Embryonic facial prominence (tissue), 1 donor: ENCODE results near the gene HDAC4.

Source experiments
- DNase-seq: peaks from one replicate; pipeline ENCODE4 v3.0.0-alpha.2; 2016; ENCODE audit errors: extremely low spot score

HDAC4 gene

DNA sequence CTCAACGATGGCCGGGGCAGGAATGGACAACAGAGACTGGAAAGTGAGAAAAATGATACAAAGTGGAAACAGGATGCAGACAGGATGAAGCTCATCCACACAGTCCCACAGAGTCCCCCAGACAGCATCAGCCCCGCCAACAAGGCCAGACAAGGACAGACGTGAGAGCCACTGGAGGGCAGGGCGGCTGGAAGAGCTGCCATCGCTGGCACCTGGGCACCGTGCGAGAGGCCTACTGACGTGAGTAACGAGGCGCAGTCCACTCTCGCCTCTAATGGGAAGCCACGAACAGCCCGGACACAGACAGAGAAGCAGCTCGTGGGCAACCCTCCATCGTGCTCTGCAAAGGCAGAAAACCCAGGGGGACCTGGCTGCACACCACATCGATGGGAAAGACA, 17.1 kb downstream of the HDAC4 start:
- DNase-seq: no peak

DNA sequence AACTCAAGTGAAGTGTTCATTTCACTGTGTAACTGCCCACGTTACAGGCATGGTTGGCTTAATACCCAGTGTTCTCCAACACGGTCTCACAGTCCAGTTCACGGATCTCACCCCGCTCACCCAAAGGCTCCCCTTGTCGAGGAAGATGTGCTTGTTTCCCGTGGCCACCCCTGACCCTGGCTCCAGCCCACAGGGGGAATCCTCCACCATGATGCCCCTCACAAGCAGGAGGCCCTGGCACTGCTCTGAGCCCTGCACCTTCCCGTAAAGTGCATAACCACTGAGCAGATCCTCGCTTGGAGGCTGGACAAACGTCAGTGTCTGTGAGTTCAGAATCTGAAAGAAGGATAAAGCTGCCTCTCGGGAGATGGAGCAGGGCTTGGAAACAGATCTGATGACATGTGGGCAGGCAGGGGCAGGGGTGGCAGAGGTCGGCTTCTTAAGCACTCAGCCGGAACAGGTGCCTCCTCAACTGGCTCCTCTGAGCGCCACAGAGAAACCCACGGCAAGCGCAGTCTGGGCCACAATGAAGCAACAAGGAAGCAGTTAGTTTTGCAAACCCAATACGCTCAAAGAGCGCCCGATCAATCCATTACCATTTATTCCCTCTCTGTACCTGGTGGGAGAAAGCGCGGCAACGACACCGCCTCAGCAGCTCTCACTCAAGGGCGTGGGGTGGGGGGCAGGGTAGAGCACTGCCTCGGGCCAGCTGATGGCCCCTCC, 17.6 kb downstream of the HDAC4 start:
- no peak for DNase-seq

DNA sequence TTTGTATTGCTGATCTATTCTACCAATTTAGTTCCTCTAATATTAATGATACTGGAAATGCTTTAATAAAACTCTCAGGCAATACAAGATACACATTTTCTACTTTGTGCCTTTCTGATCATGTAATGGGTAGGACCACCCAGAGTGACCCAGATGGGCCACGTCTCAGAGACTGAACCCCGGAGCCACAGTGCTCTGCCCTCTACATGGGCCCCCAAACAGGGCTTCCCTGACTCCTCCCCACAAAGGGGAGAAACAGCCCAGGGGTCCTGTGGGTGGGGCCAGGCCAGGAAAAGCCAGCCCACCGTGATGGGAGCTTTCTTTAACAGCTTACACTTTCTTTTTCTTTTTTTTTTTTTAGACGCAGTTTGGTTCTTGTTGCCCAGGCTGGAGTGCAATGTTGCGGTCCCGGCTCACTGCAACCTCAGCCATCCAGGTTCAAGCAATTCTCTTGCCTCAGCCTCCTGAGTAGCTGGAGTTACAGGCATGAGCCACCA, 18.4 kb downstream of the HDAC4 start:
- DNase-seq: no peak

DNA sequence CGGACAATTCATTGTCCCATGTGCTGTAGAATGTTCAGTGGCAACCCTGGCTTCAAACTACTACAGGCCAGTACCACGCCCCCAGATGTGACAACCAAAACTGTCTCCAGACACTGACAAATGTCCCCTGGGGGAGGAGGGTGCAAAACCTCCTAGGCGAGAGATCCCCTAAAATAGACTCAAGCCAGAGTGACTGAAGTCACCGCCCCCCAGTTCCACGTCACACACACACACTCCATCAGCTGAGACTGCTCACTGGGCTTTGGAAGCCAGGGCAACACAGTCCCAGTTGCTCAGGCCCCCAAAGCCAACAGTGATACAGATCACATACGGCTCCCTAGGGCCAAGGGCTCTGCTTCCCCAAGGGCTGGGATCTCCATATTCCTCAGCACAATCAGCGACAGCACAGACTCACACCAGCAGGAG, 19.1 kb downstream of the HDAC4 start:
- no peak for DNase-seq

DNA sequence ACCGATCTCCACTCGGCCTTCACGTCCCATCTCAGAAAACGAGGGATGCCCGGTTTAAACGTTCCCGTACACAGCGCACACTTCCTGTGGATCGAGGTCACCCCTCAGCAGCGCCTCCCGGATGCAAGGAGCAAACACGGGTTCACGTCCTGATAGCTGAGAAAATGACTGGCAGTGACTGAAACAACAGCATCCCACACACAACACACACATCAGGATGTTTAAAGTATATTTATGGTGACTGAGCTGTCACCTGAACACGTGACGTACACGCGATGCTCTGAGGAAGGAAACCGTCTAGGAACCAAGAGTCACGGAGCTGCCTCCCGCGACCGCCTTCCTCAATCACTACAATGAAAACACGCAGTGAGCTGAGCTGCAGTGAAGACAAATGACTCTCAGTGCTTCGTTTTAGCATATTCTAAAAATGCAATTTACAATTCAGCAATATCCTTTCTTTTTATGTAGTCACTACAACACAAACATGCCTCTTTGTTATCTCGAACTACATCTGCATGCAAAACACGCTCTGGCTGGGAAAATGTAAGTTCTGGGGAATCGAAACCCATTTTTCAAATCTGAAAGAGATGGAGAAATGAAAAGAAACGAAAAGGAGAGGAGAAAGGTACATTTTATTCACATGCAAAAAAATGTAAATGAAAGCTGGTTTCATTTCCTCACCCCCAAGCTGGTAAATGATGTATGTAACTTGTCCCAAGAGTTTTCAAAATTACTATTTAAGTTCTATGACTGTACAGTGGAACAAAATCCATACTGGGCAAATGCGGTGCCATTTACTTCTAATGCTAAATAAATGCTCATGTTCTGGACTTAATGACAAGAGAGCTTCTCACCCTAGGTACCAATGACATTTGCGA, 19.8 kb downstream of the HDAC4 start:
- no peak for DNase-seq

DNA sequence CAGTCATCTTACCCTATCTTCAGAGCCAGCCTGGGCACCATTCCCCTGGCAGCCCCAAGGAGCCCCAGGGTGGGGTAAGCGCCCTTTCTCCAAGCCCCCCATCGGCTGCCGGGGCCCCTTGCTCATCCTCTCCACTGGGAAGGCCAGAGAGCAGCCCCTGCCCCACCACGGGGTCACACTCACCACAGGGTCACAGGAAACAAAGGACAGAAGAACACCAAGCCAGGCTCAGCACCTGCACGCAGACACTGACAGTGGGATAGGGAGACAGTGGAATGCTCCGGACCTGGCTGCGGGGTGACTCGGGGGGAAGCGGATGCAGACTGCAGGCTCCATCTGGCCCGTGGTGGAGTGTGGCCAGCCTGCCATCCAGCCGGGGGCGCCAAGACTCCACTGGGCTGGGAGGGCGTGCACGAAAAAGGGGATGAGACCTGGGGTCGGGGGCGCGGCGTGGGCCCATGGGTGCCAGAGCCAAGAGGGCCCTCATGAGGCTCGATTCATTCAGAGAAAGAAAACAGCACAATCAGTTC, 21.1 kb downstream of the HDAC4 start:
- DNase-seq: no peak

DNA sequence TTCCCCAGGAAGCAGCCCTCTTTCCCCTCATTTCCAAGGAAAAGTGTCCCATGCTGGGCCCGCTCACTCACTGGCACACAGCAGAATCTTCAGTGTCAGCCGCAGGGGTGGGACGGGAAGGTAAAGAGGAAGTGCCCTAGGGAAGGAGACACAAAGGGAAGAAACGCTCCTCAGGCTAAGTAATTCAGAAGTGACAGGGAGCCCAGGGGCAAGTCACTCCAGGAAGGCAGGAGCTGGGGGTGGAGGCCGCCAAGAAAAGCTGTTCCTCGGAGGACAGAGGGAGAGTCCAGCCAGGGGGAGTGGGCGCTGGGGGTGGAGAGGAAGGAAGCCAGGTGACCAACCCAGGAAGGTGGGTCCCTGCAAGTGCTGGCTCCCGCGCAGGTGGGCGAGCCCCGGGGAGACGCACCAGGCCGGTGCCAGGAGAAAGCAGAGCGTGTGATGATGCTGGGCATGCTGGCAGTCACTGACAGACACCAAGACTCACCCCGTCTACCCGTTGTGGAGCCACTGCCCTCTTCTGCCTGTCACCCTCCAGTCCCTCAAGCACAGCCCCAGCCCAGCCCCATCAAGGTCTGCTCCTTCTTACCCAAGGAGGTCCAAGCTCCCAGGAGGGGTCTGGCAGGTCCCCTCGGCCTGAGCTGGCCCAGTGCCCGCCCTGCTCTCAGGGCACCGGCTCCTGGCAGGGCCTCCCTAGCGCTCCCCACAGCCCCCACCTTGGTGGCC, 21.7 kb downstream of the HDAC4 start:
- no peak for DNase-seq

DNA sequence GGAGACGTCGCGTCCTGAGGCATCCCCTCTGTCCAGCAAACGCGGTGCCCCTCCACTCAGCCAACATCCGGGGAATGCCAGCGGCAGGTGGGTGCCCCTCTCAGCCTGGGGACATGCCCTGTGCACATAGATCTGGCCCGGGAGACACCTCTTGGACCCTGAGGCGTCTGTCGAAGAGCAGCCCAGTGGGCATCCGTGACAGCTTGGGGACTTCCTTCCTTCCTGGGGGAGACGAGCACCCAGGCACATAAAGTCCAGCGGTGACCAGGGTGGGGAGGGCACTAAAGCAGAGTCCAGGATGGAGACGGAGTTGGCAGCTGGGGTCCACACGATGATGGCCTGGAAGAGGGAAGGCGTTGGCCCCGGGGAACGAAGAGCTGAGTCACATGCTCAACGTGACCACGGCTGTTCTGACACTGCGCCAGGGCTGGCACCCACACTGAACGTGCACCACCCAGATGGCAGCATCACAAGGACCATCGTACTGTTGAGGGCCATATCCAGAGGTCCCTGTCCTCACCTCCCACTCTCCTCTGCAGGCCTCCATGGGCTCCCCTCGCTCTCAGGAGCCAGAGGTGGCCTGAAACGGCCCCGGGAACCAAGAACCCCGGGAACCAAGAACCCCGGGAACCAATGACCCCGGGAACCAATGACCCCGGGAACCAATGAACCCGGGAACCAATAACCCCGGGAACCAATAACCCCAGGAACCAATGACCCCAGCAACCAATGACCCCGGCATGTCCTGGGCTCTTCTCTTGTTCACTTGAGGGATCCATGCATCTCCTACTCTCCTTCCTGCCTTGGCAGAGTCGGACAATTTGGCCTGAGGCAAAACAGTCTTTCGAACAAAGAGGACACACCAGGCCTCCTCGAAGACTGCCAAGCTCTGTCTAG, 22.6 kb downstream of the HDAC4 start:
- no peak for DNase-seq

DNA sequence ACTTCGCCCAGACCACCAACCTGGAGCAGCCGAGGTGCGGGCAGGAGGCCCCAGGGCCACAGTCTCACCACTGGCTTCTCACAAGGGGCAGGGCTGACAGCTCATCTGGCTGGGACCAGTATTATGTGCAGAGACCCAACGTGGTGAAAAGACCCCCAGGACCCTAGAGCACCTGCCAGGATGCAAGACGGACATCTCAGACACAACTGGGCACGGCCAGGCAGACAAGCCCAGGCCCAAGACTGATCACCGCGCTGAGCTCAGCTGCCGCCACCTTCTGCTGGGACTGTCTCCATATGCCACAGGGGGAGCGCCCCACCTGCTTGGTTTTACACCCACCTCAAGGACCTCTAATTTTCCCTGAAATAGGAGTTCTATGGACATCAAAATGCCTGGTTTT, 23.2 kb downstream of the HDAC4 start:
- DNase-seq: no peak

DNA sequence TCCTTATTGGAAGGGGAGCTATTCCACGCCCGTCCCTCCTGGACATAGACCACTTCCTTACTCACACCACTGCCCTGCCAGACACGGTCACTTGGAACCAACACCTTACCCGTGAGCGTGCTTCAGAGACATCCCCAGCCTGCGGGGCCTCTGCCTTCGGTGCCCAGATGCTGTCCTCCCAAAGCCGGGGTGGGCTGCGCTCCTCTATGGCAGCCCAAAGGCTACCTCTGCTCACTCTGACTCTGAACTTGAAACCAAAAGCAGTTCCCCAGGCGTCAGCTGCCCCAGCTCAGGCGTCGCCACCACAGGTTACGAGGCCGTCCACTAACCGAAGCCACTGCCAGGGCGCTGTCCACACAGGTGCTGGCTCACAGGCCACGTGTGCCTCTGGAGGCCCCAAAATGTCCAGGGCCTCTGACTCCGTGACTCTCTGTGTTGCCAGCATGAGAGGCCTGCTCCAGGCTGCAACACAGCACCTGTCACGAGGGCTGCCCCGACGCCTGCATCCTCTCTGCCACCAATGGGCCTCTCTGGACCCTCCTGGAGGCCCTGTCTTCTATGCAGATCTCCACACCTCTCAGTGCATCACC, 23.8 kb downstream of the HDAC4 start:
- DNase-seq: no peak

DNA sequence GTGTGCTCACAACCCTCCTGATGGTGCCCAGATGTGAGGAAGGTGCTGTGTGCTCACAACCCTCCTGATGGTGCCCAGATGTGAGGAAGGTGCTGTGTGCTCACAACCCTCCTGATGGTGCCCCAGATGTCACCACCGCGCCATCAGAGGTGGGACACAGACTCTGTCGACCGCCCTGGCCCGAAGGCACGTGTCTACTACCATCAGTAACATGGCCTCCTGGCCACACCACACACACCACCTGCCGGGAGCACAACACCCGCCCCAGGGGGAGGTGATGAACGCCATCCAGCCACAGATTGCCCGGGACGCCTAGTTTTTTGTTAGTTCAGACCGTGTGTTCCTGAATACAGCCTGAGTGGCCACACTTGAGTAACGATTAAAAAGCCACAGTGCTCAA, 24.5 kb downstream of the HDAC4 start:
- no peak for DNase-seq

DNA sequence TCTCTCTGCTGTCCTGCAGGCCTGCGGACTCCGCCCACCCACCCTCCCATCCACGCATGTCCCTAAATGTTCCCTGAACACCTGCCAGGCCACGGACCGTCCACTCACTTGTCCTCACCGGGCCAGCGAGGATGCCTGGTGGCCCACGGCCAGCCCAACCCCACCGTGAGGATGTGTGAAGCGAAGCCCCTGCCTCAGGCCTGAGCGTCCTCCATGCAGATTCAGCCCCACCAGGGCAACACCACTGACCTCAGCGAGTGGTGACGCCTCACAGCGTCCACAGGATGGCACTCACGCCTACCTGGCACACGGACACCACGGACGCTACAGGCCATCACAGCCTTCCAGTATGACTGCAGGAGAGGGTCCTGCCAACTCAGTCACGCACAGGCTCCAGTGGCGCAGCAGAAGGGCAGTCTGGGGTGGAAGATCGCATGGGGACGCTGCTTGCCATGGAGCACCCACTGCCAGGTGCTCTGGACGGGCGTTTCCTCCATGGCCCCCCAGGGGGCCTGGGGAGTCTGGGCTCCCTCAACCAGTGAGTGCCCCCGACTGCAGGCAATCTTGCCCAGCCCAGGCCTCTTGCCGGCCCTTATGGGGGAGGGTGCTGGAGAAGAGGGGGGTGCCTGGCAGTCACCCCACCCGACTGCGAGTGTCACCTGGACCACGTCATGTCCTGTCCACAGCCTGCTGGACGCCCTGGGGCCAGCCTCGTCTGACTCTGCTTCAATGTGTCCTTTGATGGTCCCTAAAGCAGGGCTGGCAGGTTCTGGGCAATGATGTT, 25.4 kb downstream of the HDAC4 start:
- DNase-seq: no peak

DNA sequence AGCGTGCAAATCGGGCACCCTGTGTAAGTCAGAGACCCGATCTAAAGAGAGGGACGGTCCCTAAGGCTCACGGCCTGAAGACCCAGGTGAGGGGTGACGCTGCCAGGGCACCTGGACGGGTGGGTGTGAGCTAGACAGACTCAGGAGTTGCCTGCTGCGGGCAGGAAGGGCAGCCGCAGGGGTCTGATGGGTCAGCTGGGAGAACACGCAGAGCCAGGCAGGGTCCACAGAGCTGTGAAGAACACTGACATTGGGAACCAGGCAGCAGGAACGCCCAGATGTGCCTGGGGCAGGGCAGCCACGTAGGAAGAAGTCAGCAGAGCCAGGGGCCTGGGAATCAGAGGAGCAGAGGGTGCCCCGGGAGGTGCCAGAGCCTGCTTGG, 25.9 kb downstream of the HDAC4 start:
- no peak for DNase-seq

DNA sequence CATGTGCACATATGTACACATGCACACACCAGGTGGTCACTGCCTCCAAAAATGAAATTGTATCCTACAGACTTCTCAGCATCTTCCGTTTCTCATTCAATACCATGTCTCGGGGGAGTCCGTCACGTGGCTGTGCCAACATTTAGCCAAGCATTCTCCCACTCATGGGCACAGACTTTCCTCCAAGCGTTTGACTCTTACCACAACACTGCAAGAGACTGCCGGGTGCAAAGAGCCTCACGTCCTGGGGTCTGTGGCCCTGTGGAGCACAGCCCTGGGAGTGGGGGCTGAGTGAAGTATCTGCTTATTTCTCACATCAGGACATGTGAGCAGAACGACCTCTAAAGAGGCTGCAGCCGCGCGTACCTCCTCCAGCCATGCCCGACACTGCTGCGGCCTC, 28.0 kb downstream of the HDAC4 start:
- DNase-seq: no peak

DNA sequence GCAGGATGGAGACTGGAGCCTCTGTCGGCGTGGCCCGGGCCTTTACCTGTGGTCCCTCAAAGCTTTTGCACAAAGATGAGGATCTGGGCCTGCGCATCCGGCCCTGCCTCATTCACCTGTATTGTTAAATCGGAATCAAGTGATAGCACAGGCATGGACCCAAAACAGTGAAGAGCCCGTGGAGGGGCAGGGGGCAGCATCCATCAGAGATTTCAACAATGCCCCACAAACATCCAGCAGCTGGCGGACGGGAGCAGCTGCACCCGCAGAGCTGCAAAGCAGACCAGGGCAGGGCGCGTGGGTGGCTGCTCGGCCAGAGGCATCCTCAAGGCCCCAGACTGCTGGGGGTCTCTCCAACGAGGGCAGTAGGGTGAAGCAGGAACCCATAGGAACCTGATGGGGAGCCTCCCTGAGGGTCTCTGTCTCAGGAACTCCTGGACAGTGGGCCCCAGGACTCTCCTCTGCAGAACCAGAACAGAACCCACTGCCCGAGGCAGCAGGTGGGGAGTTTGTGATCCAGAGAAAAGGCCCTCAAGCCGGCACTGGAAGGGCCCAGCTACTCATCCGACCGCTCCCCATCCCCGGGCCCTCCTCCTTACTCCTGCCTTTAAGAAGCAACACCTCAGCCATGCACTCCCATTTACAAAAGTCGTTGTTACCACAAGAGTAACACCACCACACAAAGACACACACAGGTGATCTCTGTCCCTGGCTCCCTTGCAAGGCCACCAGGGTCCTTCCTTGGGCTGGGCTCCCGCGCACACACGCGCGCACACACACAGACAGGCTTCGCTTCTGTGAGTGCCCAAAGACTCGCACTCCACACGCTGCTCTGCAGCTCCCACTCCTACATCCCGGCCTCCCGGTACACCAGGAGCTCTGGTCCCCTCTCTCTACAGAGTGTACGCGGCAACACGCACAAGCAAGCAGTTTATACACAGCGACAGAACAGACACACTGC, 28.8 kb downstream of the HDAC4 start:
- no peak for DNase-seq

DNA sequence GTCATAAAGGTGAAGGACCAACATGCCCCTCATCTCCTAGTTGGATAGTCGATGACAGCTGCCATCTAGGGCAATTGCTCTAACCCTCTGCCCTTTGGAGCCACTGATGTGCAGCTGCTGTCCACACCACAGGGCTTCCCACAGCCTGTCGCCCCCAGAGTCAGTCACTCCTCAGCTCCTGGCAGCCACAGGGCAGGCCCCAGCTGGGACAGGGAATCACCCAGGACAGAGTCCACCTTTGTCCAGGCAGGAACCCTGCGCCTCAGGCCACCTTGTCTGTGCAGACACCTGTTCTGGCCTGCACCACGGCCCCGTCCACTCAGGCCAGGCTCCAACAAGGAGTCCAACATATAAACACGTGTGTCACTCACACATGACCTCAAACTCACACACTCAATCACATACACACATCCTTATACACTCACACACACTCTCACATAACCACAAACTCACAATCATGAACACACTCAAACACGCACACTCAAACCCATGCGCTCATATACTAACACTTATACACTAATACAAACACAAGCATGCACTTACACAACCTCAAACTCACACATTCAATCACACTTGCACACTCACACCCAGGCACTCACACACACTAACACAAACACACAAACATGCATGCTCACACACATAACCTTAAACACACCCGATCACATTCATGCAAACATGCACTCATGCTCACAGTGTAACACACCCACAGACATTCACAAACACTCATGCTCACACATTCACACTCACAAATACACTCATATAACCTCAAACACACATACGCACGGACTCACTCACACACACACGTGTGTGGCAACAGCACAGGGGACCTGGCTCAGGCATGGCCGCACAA, 29.7 kb downstream of the HDAC4 start:
- DNase-seq: no peak

DNA sequence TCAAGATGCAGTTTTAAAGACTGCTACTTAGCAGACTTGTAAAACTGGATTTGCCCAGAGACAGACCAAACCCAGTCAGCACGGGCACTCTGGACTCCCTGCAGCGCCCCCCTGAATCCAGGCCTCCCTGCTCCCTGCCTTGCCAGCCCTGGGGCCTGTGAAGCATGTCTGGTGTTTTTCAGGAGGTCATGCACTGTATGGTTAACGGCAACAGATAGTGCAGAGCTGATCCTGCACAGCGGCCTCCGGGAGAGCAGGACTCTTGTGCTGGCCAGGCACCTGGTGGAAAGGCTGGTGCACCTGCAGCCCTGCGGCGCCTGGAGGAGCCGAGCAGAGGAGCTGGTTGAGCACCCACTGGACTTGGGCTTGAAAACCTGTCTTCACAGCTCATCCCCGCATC, 30.4 kb downstream of the HDAC4 start:
- no peak for DNase-seq

DNA sequence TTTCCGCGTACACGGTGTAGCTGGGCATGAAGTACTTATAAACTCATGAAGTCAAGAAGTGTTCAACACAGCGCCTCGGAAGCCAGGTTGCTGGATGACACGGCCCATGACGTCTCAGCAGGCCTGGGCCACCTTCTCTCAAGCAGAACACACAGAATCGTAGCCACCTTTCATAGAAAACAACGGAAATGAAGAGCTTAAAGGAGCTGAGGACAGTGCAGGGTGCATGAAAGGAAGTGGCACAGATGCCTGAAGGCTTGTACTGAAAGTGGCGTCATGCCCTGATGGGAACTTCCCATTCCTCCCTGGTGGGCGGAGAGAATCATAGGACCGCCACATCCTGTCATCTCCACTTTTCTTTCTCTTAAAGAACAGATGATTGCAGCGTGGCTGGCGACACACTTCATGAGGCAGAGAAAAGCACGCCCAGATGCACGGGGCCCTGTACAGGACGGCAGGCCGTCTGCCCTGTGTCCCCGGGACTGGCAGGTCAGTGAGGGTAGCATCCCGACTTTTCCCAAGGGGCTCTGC, 31.1 kb downstream of the HDAC4 start:
- DNase-seq: no peak
